NCI-H1436 treated with DMSO at 0.1 percent for 48 hours (cell line): ENCODE results near the gene ITPR2.
"Not testable (repeated sequence)": the region's sequence is repeated elsewhere in the genome, so short reads cannot be mapped to it uniquely, and the experiment has no call there.

ENCODE experiments used
- DNase-seq: peaks from one replicate; lab custom pipeline; 2025; lab: John Stamatoyannopoulos, UW

The ITPR2 gene

GRCh38 chr12:26563552-26563951 lies 269.4 kb downstream of the ITPR2 start:
- DNase-seq, result no peak

GRCh38 chr12:26557326-26557725 lies 275.7 kb downstream of the ITPR2 start:
- no peak for DNase-seq

- DNase-seq, result no peak
Measured at GRCh38 chr12:26556916-26557315, 276.1 kb downstream of the ITPR2 start.

GRCh38 chr12:26555139-26555538 lies 277.9 kb downstream of the ITPR2 start:
- no peak for DNase-seq

GRCh38 chr12:26554332-26554731 lies 278.7 kb downstream of the ITPR2 start:
- DNase-seq, result no peak

- DNase-seq, result no peak
Measured at GRCh38 chr12:26551385-26551784, 281.6 kb downstream of the ITPR2 start.

GRCh38 chr12:26548227-26548626 lies 284.8 kb downstream of the ITPR2 start:
- DNase-seq, result no peak

GRCh38 chr12:26546535-26547314 lies 286.3 kb downstream of the ITPR2 start:
- no peak for DNase-seq

GRCh38 chr12:26539131-26539530 lies 293.9 kb downstream of the ITPR2 start:
- no peak for DNase-seq

- no peak for DNase-seq
Measured at GRCh38 chr12:26537651-26538050, 295.3 kb downstream of the ITPR2 start.

- DNase-seq, result no peak
Measured at GRCh38 chr12:26537126-26537525, 295.9 kb downstream of the ITPR2 start.

GRCh38 chr12:26535826-26536225 lies 297.2 kb downstream of the ITPR2 start:
- no peak for DNase-seq

GRCh38 chr12:26534071-26534470 lies 298.9 kb downstream of the ITPR2 start:
- no peak for DNase-seq

GRCh38 chr12:26533211-26533610 lies 299.8 kb downstream of the ITPR2 start:
- DNase-seq, result no peak

- DNase-seq, result no peak
Measured at GRCh38 chr12:26530461-26530860, 302.5 kb downstream of the ITPR2 start.

- no peak for DNase-seq
Measured at GRCh38 chr12:26528943-26529342, 304.1 kb downstream of the ITPR2 start.

- no peak for DNase-seq
Measured at GRCh38 chr12:26527682-26528081, 305.3 kb downstream of the ITPR2 start.

- DNase-seq, result no peak
Measured at GRCh38 chr12:26524862-26525465, 308.0 kb downstream of the ITPR2 start.

GRCh38 chr12:26523708-26524150 lies 309.3 kb downstream of the ITPR2 start:
- DNase-seq, result no peak

- DNase-seq, result no peak
Measured at GRCh38 chr12:26520869-26521268, 312.1 kb downstream of the ITPR2 start.

GRCh38 chr12:26520109-26520508 lies 312.9 kb downstream of the ITPR2 start:
- no peak for DNase-seq

- DNase-seq, result no peak
Measured at GRCh38 chr12:26519462-26519861, 313.5 kb downstream of the ITPR2 start.

- DNase-seq, result not testable (repeated sequence)
Measured at GRCh38 chr12:26517320-26517719, 315.7 kb downstream of the ITPR2 start.

- DNase-seq, result no peak
Measured at GRCh38 chr12:26514364-26514763, 318.6 kb downstream of the ITPR2 start.
